Measurements from ENCODE around the gene GPR4.
"Not testable (repeated sequence)": the region's sequence is repeated elsewhere in the genome, so short reads cannot be mapped to it uniquely, and the experiment has no call there.

Gene GPR4

DNA sequence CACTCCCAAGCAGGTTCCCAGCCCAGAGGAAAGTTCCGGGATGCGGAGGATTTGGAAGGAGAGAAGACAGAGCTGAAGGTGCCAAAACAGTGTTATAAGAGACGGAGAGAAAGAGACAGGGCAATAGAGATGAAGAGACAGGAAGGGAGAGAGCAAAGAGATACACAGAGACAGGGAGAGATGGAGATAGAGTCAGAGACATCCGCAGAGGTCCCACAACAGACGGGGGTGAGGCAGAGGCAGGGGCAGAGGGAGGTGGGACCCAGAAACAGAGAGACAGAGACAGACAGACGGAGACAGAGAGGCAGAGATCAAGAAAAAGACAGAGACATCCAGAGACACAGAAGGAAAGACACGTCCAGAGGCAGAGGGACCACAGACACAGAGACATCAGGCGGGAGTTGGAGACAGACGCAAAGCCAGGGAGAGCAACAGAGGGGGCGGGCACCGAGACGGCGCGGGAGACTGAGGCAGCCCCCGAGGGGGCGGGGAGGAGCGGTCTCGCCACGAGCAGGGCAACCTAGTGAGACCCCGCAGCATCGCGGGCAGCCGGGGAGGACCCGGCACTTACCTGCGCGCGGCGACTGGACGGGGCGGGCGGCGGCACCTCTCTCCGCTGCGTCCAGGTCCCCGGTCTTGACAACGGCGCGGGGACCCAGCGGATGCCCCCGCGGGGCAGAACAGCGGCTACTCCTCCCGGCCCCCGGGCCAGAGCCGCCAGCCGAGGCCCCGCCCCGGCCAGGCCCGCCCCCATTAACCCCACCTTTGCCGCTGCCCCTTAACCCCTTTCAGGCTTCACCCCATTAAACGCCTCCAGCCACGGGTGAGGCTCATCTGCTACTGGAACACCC, at the start of gene GPR4:
Gene GPR4, minus strand, starts transcription at position 689 of the 851 bp plus-strand sequence. CDS start 10,346 bp downstream, outside the sequence.
- no peak for DNase-seq

DNA sequence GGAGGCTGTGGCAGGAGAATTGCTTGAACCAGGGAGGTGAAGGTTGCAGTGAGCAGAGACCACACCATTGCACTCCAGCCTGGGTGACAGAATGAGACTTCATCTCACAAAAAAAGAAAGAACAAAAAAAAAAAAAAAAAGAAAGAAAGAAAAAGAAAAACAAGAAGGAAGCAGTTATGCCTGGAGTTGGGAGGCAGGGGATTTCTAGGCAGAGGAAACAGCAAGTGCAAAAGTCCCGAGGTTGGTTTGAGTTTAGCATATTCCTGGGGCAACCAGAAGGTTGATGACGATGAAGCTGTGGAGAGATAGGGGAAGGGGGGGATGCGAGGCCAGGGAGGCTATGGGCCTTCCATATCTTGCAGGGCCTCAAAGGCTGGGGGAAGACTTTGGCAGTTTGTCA, 48.7 kb upstream of the GPR4 start:
- no peak for DNase-seq

DNA sequence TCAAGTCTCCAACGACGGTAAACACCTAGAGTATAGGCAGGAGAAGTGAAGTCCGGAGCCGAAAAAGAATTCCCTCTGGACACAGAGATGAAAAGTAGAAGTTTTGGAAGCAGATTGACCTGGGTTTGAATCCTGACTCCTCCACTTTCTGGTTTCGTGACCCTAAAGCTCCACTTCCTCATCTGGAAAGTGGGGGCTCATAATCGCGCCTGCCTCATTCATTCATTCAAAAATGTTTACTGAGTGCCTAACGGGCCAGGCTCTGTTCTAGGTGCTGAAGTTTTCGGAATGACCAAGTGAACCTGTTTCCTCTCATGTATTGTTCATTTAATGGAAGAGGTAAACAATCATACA, 44.3 kb upstream of the GPR4 start:
- DNase-seq = no peak

DNA sequence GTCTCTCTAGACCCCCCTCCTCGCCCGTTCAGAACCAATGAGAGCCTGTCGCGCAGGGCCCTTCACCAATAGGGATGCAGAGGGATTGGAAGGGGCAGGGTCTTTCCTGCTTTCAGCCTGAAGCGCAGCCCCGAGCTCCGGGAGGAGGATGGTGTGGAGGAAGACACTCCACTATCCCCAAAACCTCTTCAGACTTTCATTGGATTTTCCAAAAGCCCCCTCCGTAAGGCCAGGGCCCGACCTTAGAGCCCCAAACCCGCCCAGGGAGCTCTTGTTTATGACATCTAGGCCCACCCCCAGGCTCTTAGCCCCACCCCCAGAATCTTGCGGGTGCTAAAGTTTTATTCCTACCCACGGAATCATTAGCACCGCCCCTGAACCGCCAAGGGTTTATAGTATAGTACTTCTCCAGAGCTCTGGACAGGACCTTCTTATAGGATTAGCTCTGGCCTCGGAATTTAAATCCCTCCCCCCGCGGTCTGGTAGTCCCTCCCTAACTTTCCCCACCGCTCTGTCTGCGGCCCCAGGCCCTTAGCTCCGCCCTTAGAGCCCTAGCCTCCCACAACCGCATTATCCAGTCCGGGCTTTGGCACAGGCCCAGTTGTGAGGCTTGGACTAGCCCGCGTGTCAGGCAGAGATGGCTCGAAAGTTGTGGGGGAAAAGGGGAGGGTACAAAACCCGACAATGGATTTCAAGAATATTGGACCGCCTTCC, 43.8 kb upstream of the GPR4 start:
- peak; percentile 71 for DNase-seq

DNA sequence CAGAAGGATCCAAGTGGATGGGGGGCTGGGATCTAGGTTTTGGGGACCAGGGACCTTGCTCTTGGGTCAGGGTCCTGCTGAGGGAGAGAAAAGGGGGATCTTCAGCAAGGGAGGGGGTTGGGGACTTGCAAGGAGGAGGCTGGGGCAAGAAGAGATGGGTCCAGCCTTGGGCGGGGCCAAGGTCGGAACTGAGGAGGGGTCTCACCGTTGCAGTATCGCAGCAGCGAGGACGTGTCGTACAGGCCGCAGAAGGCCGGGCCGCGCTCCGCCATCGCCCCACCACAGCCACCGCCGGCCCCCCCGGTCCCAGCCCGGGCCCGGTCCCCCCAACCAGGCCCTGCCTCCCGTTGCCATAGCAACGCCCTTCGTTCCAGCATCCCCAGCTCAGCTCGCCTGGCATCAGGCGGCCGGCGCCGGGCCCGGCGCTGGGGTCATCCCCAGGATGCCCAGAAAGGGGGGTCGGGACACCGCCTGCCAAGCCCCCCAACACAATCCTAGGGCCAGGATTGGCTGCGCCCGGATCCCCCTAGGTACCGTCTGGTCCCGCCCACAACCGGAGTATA, 43.1 kb upstream of the GPR4 start:
- DNase-seq = no peak

GRCh38 chr19:45643927-45644771, 42.1 kb upstream of the GPR4 start:
- DNase-seq = no peak

DNA sequence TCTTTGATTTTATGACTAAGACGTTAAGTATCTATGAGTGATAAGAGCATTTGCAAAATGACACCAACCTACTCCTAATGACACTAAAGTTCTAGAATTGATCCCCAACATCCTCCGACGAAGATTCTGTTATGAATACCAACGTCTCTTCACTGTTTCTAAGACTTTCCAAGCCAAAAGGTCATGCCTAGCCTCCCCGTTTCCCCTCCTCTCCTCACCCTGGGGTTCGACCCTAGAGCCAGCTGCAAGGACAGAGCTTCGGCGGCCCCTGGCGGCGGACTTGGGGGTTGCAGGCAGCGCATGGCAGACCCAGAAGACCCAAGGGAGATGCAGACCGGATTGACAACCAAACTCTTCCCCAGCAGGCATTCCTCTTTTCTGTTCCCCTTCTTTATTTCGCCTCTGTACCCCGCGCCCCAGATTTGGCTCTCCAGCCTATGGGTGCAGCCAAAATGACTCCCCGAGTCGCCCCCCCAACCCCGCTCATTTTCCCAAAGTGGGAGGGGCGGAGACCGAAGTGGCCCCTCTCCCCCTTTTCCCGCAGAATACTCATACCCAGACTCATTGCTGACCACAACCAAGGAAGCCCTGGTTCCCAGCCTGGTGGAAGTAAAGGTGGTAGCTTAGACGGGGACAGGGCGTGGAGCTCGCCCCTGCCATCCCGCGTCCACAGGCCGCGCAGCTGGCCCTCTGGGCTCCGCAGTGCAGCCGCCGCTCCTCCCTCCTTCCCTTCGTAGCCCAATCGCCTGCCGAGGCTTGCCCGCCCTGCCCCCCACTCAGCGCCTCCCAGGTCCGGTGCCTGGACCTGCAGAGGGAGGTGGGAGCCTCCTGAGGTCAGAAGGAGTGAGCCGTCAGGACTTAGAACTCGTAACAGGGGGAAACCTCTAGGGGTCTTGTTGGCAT, 41.3 kb upstream of the GPR4 start:
- DNase-seq = no peak

DNA sequence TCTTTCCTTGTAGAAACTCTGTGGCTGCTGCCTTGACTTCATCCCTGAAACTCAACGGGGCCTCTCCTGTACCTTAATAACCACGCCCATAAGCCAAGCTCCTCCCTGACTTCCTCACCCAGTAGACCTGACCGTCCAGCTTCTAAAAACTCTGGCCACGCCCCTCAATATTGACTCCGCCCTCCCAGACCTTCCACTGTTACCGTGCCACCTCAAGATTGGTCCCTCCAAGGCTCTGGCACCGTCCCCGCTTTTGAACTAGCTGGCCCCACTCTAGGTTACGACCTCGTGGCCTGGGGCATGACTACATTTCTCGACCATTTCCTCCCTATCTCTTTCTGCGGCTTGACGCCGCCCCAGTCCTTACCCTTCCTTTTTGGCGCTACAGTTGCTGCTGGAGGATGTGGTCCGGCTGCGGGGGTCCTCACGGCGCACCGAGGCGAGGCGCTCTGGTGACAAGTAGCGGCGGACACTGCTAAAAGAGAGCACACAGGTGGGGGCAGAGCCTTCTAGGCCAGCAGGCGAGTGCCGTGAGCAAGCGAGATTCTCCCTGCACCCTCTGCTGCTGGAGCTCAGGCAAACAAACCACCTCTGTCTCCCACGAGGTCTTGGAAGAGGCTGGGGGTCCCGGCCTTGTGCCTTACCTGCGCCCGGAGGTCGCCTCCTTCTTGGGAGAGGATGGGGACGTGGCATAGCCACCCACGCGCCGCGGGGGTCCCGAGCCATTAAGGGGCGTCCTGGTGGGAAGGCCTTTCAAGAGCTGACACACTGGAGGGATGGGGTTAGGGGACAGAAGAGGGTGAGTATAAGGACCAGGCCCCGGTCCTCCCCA, 39.5 kb upstream of the GPR4 start:
- DNase-seq = peak; percentile 18

DNA sequence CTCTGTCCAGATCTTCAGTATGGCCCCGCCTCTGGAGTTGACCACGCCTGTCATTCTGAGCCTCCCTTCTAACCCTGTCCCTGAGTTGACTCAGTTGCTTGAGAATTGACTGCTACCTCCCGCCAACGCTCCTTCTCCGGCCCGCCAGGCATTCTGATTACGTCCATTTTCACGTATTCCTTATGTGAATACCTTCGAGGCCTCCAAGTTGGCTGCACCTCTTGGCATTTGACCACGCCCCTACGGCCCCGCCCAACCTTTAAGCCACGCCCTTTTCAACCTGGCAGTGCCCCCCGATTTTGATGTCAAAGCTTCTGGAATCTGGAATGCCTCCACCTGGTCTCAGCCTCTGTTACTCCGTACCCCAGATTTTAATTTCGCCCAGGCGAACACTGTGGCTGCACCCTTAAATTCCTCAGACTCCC, 38.8 kb upstream of the GPR4 start:
- no peak for DNase-seq

GRCh38 chr19:45638930-45639729, 37.1 kb upstream of the GPR4 start, which contains the start of gene EML2:
EML2 (minus strand) TSS chr19:45639397; CDS start chr19:45639376, 21 bp downstream.
- DNase-seq = no peak

DNA sequence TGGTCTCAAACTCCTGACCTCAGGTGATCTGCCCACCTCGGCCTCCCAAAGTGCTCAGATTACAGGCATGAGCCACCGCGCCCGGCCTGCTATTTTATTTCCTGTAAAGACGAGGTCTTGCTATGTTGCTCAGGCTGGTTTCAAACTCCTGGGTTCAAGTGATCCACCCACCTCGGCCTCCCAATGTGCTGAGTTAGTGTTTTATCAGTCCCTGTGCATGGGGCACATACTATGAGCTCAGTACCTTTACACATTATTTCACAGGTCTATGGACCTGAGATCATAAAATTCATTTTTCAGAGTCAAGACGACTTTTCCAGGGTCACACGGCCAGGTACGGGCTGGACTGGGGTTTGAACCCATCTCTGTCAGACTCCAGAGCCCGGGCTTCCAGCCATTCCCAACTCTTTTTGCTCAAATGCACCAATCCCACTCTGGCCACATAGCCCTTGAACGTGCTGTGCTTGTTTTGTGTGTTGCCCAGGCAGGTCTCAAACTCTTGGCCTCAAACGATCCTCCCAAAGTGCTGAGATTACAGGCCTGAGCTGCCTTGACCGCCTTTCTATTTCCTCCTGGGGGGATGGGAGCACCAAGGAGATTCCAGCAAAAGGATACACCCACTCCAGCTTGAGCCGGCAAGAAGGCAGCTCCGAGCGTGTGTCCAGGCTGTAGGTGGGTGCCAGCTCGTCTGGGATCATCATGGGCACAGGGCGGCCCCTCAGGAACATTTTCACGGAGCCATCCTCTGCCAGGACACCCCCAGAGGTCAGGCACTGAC, 36.1 kb upstream of the GPR4 start:
- DNase-seq = no peak

- DNase-seq = no peak
These were observed 34.9 kb upstream of the GPR4 start for GRCh38 chr19:45636902-45637301.

GRCh38 chr19:45636275-45636674, 34.3 kb upstream of the GPR4 start:
- DNase-seq = no peak

GRCh38 chr19:45632468-45633196, 30.6 kb upstream of the GPR4 start:
- DNase-seq = peak; percentile 73

- peak; percentile 82 for DNase-seq
These were observed 28.5 kb upstream of the GPR4 start for GRCh38 chr19:45630463-45630862.

DNA sequence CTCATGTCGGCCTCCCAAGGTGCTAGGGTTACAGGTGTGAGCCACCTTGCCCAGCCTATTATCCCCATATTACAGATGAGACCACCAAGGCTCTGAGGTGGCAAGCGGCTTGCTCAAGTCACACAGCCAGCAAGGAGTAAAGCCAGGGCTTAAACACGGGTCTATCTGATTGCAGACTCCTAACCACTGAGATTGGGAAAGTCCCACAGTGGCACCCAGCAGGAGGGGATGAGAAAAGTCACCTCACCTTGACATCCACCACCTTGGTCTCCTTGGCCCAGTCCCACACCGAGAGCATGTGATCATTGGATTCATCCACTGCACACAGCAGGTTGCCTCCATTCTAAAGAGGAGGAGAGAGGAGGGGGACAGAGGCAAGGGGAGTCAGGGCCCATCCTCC, 27.7 kb upstream of the GPR4 start:
- DNase-seq = no peak

DNA sequence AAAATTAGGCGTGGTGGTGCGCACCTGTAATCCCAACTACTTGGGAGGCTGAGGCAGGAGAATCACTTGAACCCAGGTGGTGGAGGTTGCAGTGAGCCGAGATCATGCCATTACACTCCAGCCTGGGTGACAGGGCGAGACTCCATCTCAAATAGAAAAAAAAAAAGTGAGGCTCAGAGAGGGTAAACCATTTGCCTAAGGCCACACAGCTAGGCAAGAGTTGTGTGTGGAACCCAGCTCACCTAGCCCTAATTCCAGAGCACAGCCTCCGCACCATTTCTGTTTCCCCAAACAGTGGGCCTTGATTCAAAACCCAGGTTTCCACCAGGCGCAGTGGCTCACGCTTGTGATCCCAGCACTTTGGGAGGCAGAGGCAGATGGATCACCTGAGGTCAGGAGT, 26.2 kb upstream of the GPR4 start:
- not testable (repeated sequence) for DNase-seq

DNA sequence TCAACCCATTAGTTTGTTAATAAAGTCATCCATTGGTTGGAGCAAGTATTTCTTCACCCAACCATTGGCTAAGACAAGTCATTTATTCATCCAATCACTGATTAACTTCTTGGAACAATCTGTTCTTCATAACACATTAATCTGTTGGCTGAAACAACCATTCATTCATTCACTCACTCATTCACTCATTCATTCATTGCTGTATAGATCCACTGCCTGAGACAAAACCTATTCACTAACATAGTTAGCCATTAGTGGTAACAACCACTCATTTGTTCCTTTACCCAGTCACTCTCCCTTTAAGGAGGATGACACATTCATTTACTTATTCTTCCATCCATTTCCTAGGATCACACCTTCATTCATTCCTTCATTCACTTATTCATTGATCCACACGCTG, 22.0 kb upstream of the GPR4 start:
- no peak for DNase-seq
